ENCODE measurements around the gene GABBR2. TPM values are rescaled to one million over a fixed set of nuclear protein-coding genes. Genes with fewer than 3 reads are reported as not detected.

The GABBR2 gene
- total and polyA plus RNA-seq, 7 experiments from 2014 or later, result not detected

GRCh38 chr9:98378206-98378780 is 330.4 kb downstream of the GABBR2 start:
- Histone ChIP-seq H3K27ac (ENCODE audit: low read depth, low read length) (no peak overlapping the region), H3K9me3 (ENCODE audit: control insufficient read depth in 2 of 3, low read length in 3 of 3) (no peaks in the 10 kb centered on the region), H3K4me1 (ENCODE audit: control insufficient read depth in 2 of 2, insufficient read depth in 2 of 2, low read length in 2 of 2) (no peaks in the 10 kb centered on the region), H3K4me3 (ENCODE audit: low read length) (no peak overlapping the region), H3K27me3 (ENCODE audit: control insufficient read depth in 2 of 2, insufficient read depth in 2 of 2, low read length in 2 of 2) (no peaks in the 10 kb centered on the region), H3K36me3 (ENCODE audit: control insufficient read depth in 2 of 3, insufficient read depth in 3 of 3, low read length in 3 of 3) (no peaks in the 10 kb centered on the region)
- no peak for DNase-seq
- intact Hi-C loops (cut with micrococcal nuclease), result no loop called here
- no peaks in the 10 kb centered on the region for H3K4me1 Mint-ChIP-seq
- H3K4me3 Mint-ChIP-seq, result no peak overlapping the region
- no peaks in the 10 kb centered on the region for H3K9me3 Mint-ChIP-seq
- no peak overlapping the region for H3K27ac Mint-ChIP-seq
- no peaks in the 10 kb centered on the region for H3K36me3 Mint-ChIP-seq
- no peak for ATAC-seq
- H3K27me3 Mint-ChIP-seq, result peaks cover 0 to 3% (median 0%) of the 10 kb centered on the region in 5 donors
- CTCF ChIA-PET, result no interaction called here
- POLR2A ChIA-PET, result no interaction called here

GRCh38 chr9:98375138-98375726 is 333.5 kb downstream of the GABBR2 start:
- no peaks in the 10 kb centered on the region for H3K9me3 ChIP-seq (ENCODE audit: control insufficient read depth in 2 of 3, low read length in 3 of 3)
- no peak for ATAC-seq
- POLR2A ChIA-PET, result interaction anchor here (0.6 kb wide), 1 partner anchor 19 kb away, joined by 4 read pairs; no protein-coding TSS in a partner anchor
- peaks cover 0 to 3% (median 0%) of the 10 kb centered on the region in 5 donors for H3K27me3 Mint-ChIP-seq
- H3K4me3 ChIP-seq (ENCODE audit: low read length), result no peak overlapping the region
- no peaks in the 10 kb centered on the region for H3K27me3 ChIP-seq (ENCODE audit: control insufficient read depth in 2 of 2, insufficient read depth in 2 of 2, low read length in 2 of 2)
- CTCF ChIA-PET, result no interaction called here
- H3K36me3 Mint-ChIP-seq, result no peaks in the 10 kb centered on the region
- H3K4me1 ChIP-seq (ENCODE audit: control insufficient read depth in 2 of 2, insufficient read depth in 2 of 2, low read length in 2 of 2), result no peaks in the 10 kb centered on the region
- H3K27ac Mint-ChIP-seq, result no peak overlapping the region
- no peaks in the 10 kb centered on the region for H3K9me3 Mint-ChIP-seq
- intact Hi-C loops (cut with micrococcal nuclease), result no loop called here
- no peaks in the 10 kb centered on the region for H3K36me3 ChIP-seq (ENCODE audit: control insufficient read depth in 2 of 3, insufficient read depth in 3 of 3, low read length in 3 of 3)
- H3K4me3 Mint-ChIP-seq, result no peak overlapping the region
- DNase-seq, result no peak
- H3K4me1 Mint-ChIP-seq, result no peaks in the 10 kb centered on the region
- no peak overlapping the region for H3K27ac ChIP-seq (ENCODE audit: low read depth, low read length)

GRCh38 chr9:98374385-98375051 is 334.2 kb downstream of the GABBR2 start:
- Histone ChIP-seq H3K4me3 (ENCODE audit: low read length) (no peak overlapping the region), H3K27me3 (ENCODE audit: control insufficient read depth in 2 of 2, insufficient read depth in 2 of 2, low read length in 2 of 2) (no peaks in the 10 kb centered on the region), H3K4me1 (ENCODE audit: control insufficient read depth in 2 of 2, insufficient read depth in 2 of 2, low read length in 2 of 2) (no peaks in the 10 kb centered on the region), H3K27ac (ENCODE audit: low read depth, low read length) (no peak overlapping the region), H3K36me3 (ENCODE audit: control insufficient read depth in 2 of 3, insufficient read depth in 3 of 3, low read length in 3 of 3) (no peaks in the 10 kb centered on the region), H3K9me3 (ENCODE audit: control insufficient read depth in 2 of 3, low read length in 3 of 3) (no peaks in the 10 kb centered on the region)
- intact Hi-C loops (cut with micrococcal nuclease), result no loop called here
- Mint-ChIP-seq H3K4me1 (no peaks in the 10 kb centered on the region), H3K27ac (no peak overlapping the region), H3K9me3 (no peaks in the 10 kb centered on the region), H3K36me3 (no peaks in the 10 kb centered on the region), H3K27me3 (peaks cover 0 to 3% (median 0%) of the 10 kb centered on the region in 5 donors), H3K4me3 (no peak overlapping the region)
- DNase-seq, result no peak
- ChIA-PET POLR2A (no interaction called here), CTCF (no interaction called here)
- ATAC-seq, result no peak

- H3K4me3 Mint-ChIP-seq, result no peak overlapping the region
- POLR2A ChIA-PET, result no interaction called here
- no peaks in the 10 kb centered on the region for H3K9me3 Mint-ChIP-seq
- Histone ChIP-seq H3K4me3 (ENCODE audit: low read length) (no peak overlapping the region), H3K27me3 (ENCODE audit: control insufficient read depth in 2 of 2, insufficient read depth in 2 of 2, low read length in 2 of 2) (no peaks in the 10 kb centered on the region), H3K4me1 (ENCODE audit: control insufficient read depth in 2 of 2, insufficient read depth in 2 of 2, low read length in 2 of 2) (no peaks in the 10 kb centered on the region), H3K9me3 (ENCODE audit: control insufficient read depth in 2 of 3, low read length in 3 of 3) (no peaks in the 10 kb centered on the region), H3K36me3 (ENCODE audit: control insufficient read depth in 2 of 3, insufficient read depth in 3 of 3, low read length in 3 of 3) (no peaks in the 10 kb centered on the region), H3K27ac (ENCODE audit: low read depth, low read length) (no peak overlapping the region)
- no peaks in the 10 kb centered on the region for H3K4me1 Mint-ChIP-seq
- CTCF ChIA-PET, result no interaction called here
- no peak for DNase-seq
- no peaks in the 10 kb centered on the region for H3K36me3 Mint-ChIP-seq
- no peak overlapping the region for H3K27ac Mint-ChIP-seq
- no peak for ATAC-seq
- peaks cover 0 to 10% (median 0%) of the 10 kb centered on the region in 5 donors for H3K27me3 Mint-ChIP-seq
- intact Hi-C loops (cut with micrococcal nuclease), result no loop called here
These were observed 335.1 kb downstream of the GABBR2 start for GRCh38 chr9:98373609-98374008.

GRCh38 chr9:98372077-98372836 is 336.5 kb downstream of the GABBR2 start:
- Mint-ChIP-seq H3K27me3 (peaks cover 2 to 19% (median 8%) of the 10 kb centered on the region in 5 donors), H3K9me3 (peaks cover 0 to 1% (median 0%) of the 10 kb centered on the region in 11 donors), H3K4me3 (no peak overlapping the region), H3K36me3 (no peaks in the 10 kb centered on the region), H3K27ac (peak overlapping the region in 1 of 9 donors; percentile 45), H3K4me1 (no peaks in the 10 kb centered on the region)
- Histone ChIP-seq H3K4me3 (ENCODE audit: low read length) (no peak overlapping the region), H3K4me1 (ENCODE audit: control insufficient read depth in 2 of 2, insufficient read depth in 2 of 2, low read length in 2 of 2) (no peaks in the 10 kb centered on the region), H3K27ac (ENCODE audit: low read depth, low read length) (no peak overlapping the region), H3K27me3 (ENCODE audit: control insufficient read depth in 2 of 2, insufficient read depth in 2 of 2, low read length in 2 of 2) (no peaks in the 10 kb centered on the region), H3K36me3 (ENCODE audit: control insufficient read depth in 2 of 3, insufficient read depth in 3 of 3, low read length in 3 of 3) (no peaks in the 10 kb centered on the region), H3K9me3 (ENCODE audit: control insufficient read depth in 2 of 3, low read length in 3 of 3) (no peaks in the 10 kb centered on the region)
- DNase-seq (no peak), ATAC-seq (no peak)
- intact Hi-C loops (cut with micrococcal nuclease), result no loop called here
- ChIA-PET POLR2A (no interaction called here), CTCF (no interaction called here)

- DNase-seq, result no peak
- peaks cover 0 to 11% (median 7%) of the 10 kb centered on the region in 11 donors for H3K9me3 Mint-ChIP-seq
- no peaks in the 10 kb centered on the region for H3K36me3 ChIP-seq (ENCODE audit: control insufficient read depth in 2 of 3, insufficient read depth in 3 of 3, low read length in 3 of 3)
- peaks cover 3 to 21% (median 15%) of the 10 kb centered on the region in 5 donors for H3K27me3 Mint-ChIP-seq
- ChIA-PET POLR2A (no interaction called here), CTCF (no interaction called here)
- no peak for ATAC-seq
- no peaks in the 10 kb centered on the region for H3K4me1 ChIP-seq (ENCODE audit: control insufficient read depth in 2 of 2, insufficient read depth in 2 of 2, low read length in 2 of 2)
- no peaks in the 10 kb centered on the region for H3K36me3 Mint-ChIP-seq
- H3K27me3 ChIP-seq (ENCODE audit: control insufficient read depth in 2 of 2, insufficient read depth in 2 of 2, low read length in 2 of 2), result no peaks in the 10 kb centered on the region
- H3K4me3 ChIP-seq (ENCODE audit: low read length), result no peak overlapping the region
- peaks cover 0 to 6% (median 0%) of the 10 kb centered on the region in 3 experiments for H3K9me3 ChIP-seq (ENCODE audit: control insufficient read depth in 2 of 3, low read length in 3 of 3)
- no peak overlapping the region for H3K27ac Mint-ChIP-seq
- no peak overlapping the region for H3K4me3 Mint-ChIP-seq
- no peak overlapping the region for H3K27ac ChIP-seq (ENCODE audit: low read depth, low read length)
- intact Hi-C loops (cut with micrococcal nuclease), result no loop called here
- no peaks in the 10 kb centered on the region for H3K4me1 Mint-ChIP-seq
These were observed 337.8 kb downstream of the GABBR2 start for GRCh38 chr9:98370976-98371315.

All from naive thymus-derived CD4-positive, alpha-beta T cell (primary cell).